Measurements from ENCODE around the gene VAV1.

VAV1 gene

DNA sequence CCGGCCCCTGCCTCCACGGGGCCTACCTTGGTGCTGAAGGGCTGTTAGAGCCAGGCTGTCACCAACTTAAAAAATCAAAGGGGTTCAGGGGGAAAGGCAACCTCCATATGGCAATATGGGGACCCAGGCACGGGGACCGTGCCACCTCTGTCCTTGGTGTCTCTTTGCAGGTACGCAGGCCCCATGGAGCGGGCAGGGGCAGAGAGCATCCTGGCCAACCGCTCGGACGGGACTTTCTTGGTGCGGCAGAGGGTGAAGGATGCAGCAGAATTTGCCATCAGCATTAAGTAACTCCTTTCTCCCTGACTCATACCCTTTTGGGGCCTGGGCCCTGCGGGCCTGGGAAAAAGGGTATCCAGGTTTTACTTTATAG is 75.3 kb downstream of the VAV1 start:
- Histone ChIP-seq H3F3A (ENCODE audit: insufficient read depth) (peaks cover 6% of the 10 kb centered on the region; the same call in 1 of the 2 replicates), H3K36me3 (ENCODE audit: low read length) (peaks cover 2% of the 10 kb centered on the region; the same call in 1 of the 2 replicates), H3K4me3 (ENCODE audit: insufficient read depth, low read length, poor library complexity, severe bottlenecking) (no peak overlapping the region), H4K20me1 (ENCODE audit: low read depth, low read length) (no peaks in the 10 kb centered on the region), H2AFZ (ENCODE audit: low read depth, low read length, severe bottlenecking) (no peak overlapping the region), H3K27me3 (ENCODE audit: low read length) (no peaks in the 10 kb centered on the region), H3K9ac (ENCODE audit: low read length) (no peak overlapping the region), H3K79me2 (ENCODE audit: insufficient read depth, low read length) (no peaks in the 10 kb centered on the region), H3K27ac (ENCODE audit: low read depth, low read length) (no peak overlapping the region), H3K4me2 (ENCODE audit: low read depth, low read length, poor library complexity, severe bottlenecking) (no peak overlapping the region), H3K9me3 (ENCODE audit: insufficient read depth, low read length) (no peaks in the 10 kb centered on the region), H3K9me2 (replicated peaks; ENCODE audit: insufficient read depth, low read length) (no peaks in the 10 kb centered on the region)
- TF ChIP-seq, protein P1, sequence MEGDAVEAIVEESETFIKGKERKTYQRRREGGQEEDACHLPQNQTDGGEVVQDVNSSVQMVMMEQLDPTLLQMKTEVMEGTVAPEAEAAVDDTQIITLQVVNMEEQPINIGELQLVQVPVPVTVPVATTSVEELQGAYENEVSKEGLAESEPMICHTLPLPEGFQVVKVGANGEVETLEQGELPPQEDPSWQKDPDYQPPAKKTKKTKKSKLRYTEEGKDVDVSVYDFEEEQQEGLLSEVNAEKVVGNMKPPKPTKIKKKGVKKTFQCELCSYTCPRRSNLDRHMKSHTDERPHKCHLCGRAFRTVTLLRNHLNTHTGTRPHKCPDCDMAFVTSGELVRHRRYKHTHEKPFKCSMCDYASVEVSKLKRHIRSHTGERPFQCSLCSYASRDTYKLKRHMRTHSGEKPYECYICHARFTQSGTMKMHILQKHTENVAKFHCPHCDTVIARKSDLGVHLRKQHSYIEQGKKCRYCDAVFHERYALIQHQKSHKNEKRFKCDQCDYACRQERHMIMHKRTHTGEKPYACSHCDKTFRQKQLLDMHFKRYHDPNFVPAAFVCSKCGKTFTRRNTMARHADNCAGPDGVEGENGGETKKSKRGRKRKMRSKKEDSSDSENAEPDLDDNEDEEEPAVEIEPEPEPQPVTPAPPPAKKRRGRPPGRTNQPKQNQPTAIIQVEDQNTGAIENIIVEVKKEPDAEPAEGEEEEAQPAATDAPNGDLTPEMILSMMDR (IDR thresholded peaks at IDR 0.05; ENCODE audit: insufficient read depth, low read length, poor library complexity, severe bottlenecking) = no peak
- no peak for TF ChIP-seq EZH2phosphoT487 (conservative IDR thresholded peaks at IDR 0.05; ENCODE audit: low read length)

DNA sequence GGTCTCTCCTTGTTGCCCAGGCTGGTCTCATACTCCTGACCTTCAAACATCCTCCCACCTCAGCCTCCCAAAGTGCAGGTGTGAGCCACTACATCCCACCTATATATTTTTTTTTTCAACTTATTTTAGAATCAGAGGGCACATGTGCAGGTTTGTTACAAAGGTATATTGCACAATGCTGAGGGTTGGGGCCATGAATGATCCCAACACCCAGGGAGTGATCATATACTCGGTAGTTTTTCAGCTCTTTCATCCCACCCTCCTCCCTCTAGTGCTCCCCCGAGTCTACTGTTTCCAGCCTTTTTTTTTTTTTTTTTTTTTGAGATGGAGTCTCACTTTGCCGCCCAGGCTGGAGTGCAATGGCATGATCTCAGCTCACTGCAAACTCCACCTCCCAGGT is 76.5 kb downstream of the VAV1 start:
- H3K27ac ChIP-seq (ENCODE audit: low read depth, low read length) = no peak overlapping the region
- no peak overlapping the region for H3K4me2 ChIP-seq (ENCODE audit: low read depth, low read length, poor library complexity, severe bottlenecking)
- no peaks in the 10 kb centered on the region for H3F3A ChIP-seq (ENCODE audit: insufficient read depth)
- no peak overlapping the region for H3K4me3 ChIP-seq (ENCODE audit: insufficient read depth, low read length, poor library complexity, severe bottlenecking)
- TF ChIP-seq, protein P1 (IDR thresholded peaks at IDR 0.05; ENCODE audit: insufficient read depth, low read length, poor library complexity, severe bottlenecking) = no peak
- TF ChIP-seq EZH2phosphoT487 (conservative IDR thresholded peaks at IDR 0.05; ENCODE audit: low read length) = no peak
- H4K20me1 ChIP-seq (ENCODE audit: low read depth, low read length) = no peaks in the 10 kb centered on the region
- no peak overlapping the region for H3K9ac ChIP-seq (ENCODE audit: low read length)
- H2AFZ ChIP-seq (ENCODE audit: low read depth, low read length, severe bottlenecking) = no peak overlapping the region
- H3K36me3 ChIP-seq (ENCODE audit: low read length) = peaks cover 2% of the 10 kb centered on the region; the same call in 1 of the 2 replicates
- no peaks in the 10 kb centered on the region for H3K79me2 ChIP-seq (ENCODE audit: insufficient read depth, low read length)
- no peaks in the 10 kb centered on the region for H3K27me3 ChIP-seq (ENCODE audit: low read length)
- no peaks in the 10 kb centered on the region for H3K9me2 ChIP-seq (replicated peaks; ENCODE audit: insufficient read depth, low read length)
- no peaks in the 10 kb centered on the region for H3K9me3 ChIP-seq (ENCODE audit: insufficient read depth, low read length)

DNA sequence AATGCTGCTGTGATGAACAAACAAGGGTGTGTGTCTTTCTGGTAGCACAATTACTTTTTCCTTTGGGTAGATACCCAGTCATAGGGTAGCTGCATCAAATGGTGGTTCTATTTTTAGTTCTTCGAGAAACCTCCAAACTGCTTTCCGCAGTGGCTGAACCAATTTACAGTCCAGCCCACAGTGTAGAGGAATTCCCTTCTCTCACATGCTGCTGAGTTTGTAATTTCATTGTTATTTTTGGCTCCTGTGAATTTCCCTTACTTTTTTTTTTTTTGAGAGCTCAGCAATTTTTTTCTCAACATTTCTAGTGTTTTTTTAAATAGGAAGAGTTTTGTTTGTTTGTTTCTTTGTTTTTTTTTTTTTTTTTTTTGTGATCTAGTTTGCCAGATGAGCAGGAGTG is 77.4 kb downstream of the VAV1 start:
- Histone ChIP-seq H3K27me3 (ENCODE audit: low read length) (no peaks in the 10 kb centered on the region), H3K36me3 (ENCODE audit: low read length) (peaks cover 2% of the 10 kb centered on the region; the same call in 1 of the 2 replicates), H3K9me2 (replicated peaks; ENCODE audit: insufficient read depth, low read length) (no peaks in the 10 kb centered on the region), H3K27ac (ENCODE audit: low read depth, low read length) (no peak overlapping the region), H3K9ac (ENCODE audit: low read length) (no peak overlapping the region), H3K4me3 (ENCODE audit: insufficient read depth, low read length, poor library complexity, severe bottlenecking) (no peak overlapping the region), H3K79me2 (ENCODE audit: insufficient read depth, low read length) (no peaks in the 10 kb centered on the region), H3K4me2 (ENCODE audit: low read depth, low read length, poor library complexity, severe bottlenecking) (no peak overlapping the region), H2AFZ (ENCODE audit: low read depth, low read length, severe bottlenecking) (no peak overlapping the region), H3F3A (ENCODE audit: insufficient read depth) (no peaks in the 10 kb centered on the region), H4K20me1 (ENCODE audit: low read depth, low read length) (no peaks in the 10 kb centered on the region), H3K9me3 (ENCODE audit: insufficient read depth, low read length) (no peaks in the 10 kb centered on the region)
- TF ChIP-seq, protein P1 (IDR thresholded peaks at IDR 0.05; ENCODE audit: insufficient read depth, low read length, poor library complexity, severe bottlenecking) = no peak
- TF ChIP-seq EZH2phosphoT487 (conservative IDR thresholded peaks at IDR 0.05; ENCODE audit: low read length) = no peak

All from SU-DHL-6 (cell line).